Measurements from ENCODE around the gene RESP18. TPM values are rescaled to one million over a fixed set of nuclear protein-coding genes. Genes with fewer than 3 reads are reported as not detected.

RESP18 gene
- total and polyA plus RNA-seq, 2 donors (not counting 1 experiment from before 2014, with no cell fraction given): not detected

- Histone ChIP-seq H2AFZ (ENCODE audit: insufficient read depth, low read depth, low read length, poor library complexity, severe bottlenecking) (peak overlapping the region; percentile 100), H3K9me3 (ENCODE audit: control extremely low read depth in 1 of 3, control insufficient read depth in 2 of 3, insufficient read depth in 1 of 3, low read length in 2 of 3) (no peaks in the 10 kb centered on the region), H3K27me3 (replicated peaks in 1 of 4; ENCODE audit: control extremely low read depth in 1 of 4, control insufficient read depth in 3 of 4, insufficient read depth in 4 of 4, low read length in 3 of 4) (peaks cover 0 to 7% (median 1%) of the 10 kb centered on the region in 4 experiments), H3K4me1 (ENCODE audit: control insufficient read depth in 2 of 2, insufficient read depth in 2 of 2, low read length in 2 of 2) (peaks cover 14 to 19% of the 10 kb centered on the region in 2 donors), H3K27ac (ENCODE audit: low read length in 2 of 2) (peak overlapping the region; percentile 62 to 74), H4K20me1 (ENCODE audit: control insufficient read depth, insufficient read depth, low read length, poor library complexity, severe bottlenecking) (no peaks in the 10 kb centered on the region), H3K9ac (ENCODE audit: low read length) (peak overlapping the region; percentile 67), H3K4me3 (ENCODE audit: control extremely low read depth in 1 of 5, extremely low read depth in 1 of 5, insufficient read depth in 1 of 5, low read depth in 2 of 5, low read length in 4 of 5) (peak overlapping the region in 4 of 5 experiments; percentile 48 to 67 (median 60)), H3K79me2 (ENCODE audit: control insufficient read depth, insufficient read depth, low read length) (no peaks in the 10 kb centered on the region), H3K4me2 (replicated peaks; ENCODE audit: low read depth, low read length, poor library complexity, severe bottlenecking) (peak overlapping the region; percentile 93), H3K36me3 (replicated peaks in 1 of 2; ENCODE audit: control extremely low read depth in 1 of 2, control insufficient read depth in 1 of 2, extremely low read depth in 1 of 2, insufficient read depth in 2 of 2, low read length in 1 of 2) (no peaks in the 10 kb centered on the region)
- ChIA-PET CTCF (interaction anchor here (0.7 to 10.3 kb wide), 37 partner anchors 10 to 635 kb away, joined by 3 to 239 read pairs (median 6); partner anchors contain the start of genes ABCB6, ANKZF1, ATG9A and BCS1L), POLR2A (interaction anchor here (0.6 to 3.7 kb wide), 15 partner anchors 10 to 136 kb away, joined by 3 to 42 read pairs (median 5); partner anchors contain the start of genes ANKZF1, ATG9A, CNPPD1 and DNAJB2)
- DNase-seq (peak; percentile 95), ATAC-seq (ENCODE audit: low read depth) (peak; percentile 97)
- H3K4me3 Mint-ChIP-seq: peak overlapping the region; percentile 80
- H3K27ac Mint-ChIP-seq: peak overlapping the region; percentile 74
- H3K9me3 Mint-ChIP-seq (ENCODE audit: insufficient read depth): no peaks in the 10 kb centered on the region
- TF ChIP-seq CTCF (IDR thresholded peaks at IDR 0.05) (peak; percentile 99), EZH2 (IDR thresholded peaks at IDR 0.05; ENCODE audit: borderline replicate concordance, insufficient read depth, low read depth, low read length, poor library complexity, severe bottlenecking) (no peak)
- H3K4me1 Mint-ChIP-seq: peaks cover 16% of the 10 kb centered on the region
- intact Hi-C loops (cut with micrococcal nuclease): loop anchor here (1.0 to 5.0 kb wide), 5 partner anchors 15 to 93 kb away; partner anchors contain the start of genes ABCB6, ANKZF1, ATG9A and DNAJB2
- WGBS (ENCODE audit: insufficient coverage): 4% methylated on average over 67 of the region's 67 CpGs
- no peaks in the 10 kb centered on the region for H3K27me3 Mint-ChIP-seq
These were observed 37.9 kb downstream of the RESP18 start for GRCh38 chr2:219294356-219295351.
